OCI-LY1 (cell line): ENCODE results near the gene ATP8B3.

ENCODE experiments used
- EZH2 ChIP-seq: fragments of 200-600 bp; sonication (generic), shearing (Covaris generic); IDR thresholded peaks from 2 replicates; pipeline ENCODE4 v1.8.0; 2017; ENCODE audit warnings: borderline replicate concordance, mixed run types, mild to moderate bottlenecking, antibody characterized with exemption, low read length, moderate library complexity, mixed read lengths
- TF ChIP-seq, protein P1 (sequence below): fragments of 200-600 bp; sonication (generic), shearing (Covaris generic); IDR thresholded peaks from 2 replicates; pipeline ENCODE4 v1.5.1; 2017; ENCODE audit warnings: mild to moderate bottlenecking, antibody characterized with exemption, low read length, moderate library complexity, mixed read lengths

DNA sequence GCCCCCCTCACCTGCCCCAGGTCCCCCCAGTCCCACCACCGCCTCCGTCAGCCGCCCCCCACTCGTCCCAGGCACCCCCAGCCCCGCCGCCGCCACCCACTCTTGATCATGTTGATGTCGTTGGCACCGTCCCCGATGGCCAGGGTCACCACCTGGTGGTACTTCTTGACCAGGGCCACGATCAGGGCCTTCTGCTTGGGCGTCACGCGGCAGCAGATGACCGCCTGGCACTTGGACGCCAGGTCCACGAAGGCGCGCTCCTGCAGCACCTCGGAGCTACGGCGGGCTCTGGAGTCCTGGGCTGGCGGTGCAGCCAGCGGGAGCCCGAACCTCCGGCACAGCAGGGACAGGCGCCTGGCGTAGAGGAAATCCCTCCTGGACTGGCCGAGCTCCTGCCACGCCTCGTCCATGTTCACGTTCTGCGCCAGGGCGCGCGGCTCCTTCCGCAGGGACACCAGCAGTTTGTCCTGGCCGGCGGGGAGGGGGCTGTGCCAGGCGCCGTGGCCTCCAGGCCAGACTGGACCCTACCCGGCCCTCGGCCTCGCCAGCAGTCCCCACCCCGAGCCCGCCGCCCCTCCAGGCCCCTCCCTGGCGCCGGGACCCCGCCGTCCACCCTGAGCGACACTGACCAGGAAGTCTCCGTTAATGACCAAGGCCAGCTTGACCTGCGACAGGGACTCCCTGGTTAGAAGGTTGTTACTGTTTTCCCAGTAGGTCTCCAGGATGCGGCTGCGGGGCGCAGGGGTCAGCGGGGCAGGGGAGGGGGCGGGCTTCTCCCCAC lies 22.6 kb downstream of the ATP8B3 start:
- TF ChIP-seq, protein P1, sequence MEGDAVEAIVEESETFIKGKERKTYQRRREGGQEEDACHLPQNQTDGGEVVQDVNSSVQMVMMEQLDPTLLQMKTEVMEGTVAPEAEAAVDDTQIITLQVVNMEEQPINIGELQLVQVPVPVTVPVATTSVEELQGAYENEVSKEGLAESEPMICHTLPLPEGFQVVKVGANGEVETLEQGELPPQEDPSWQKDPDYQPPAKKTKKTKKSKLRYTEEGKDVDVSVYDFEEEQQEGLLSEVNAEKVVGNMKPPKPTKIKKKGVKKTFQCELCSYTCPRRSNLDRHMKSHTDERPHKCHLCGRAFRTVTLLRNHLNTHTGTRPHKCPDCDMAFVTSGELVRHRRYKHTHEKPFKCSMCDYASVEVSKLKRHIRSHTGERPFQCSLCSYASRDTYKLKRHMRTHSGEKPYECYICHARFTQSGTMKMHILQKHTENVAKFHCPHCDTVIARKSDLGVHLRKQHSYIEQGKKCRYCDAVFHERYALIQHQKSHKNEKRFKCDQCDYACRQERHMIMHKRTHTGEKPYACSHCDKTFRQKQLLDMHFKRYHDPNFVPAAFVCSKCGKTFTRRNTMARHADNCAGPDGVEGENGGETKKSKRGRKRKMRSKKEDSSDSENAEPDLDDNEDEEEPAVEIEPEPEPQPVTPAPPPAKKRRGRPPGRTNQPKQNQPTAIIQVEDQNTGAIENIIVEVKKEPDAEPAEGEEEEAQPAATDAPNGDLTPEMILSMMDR, result no peak
- TF ChIP-seq EZH2, result no peak
